SK-N-SH treated with all-trans-retinoic acid at 6 μM for 48 hours (cell line): ENCODE data around the gene CDKN2B.

Experiments
- ATAC-seq: fragments of 200-7000 bp; cut with Tn5 transposase; 3 replicates; pipeline ENCODE4 v1.9.1; 2020; ENCODE audit warnings: mild to moderate bottlenecking, moderate library complexity
- ARNTL ChIP-seq: fragments of 450-650 bp; formaldehyde crosslinking; IDR thresholded peaks from 2 replicates; pipeline ENCODE4 v1.5.0; 2020; ENCODE audit warnings: low read depth, mild to moderate bottlenecking, moderate library complexity, borderline replicate concordance
- BACH2 ChIP-seq: fragments of 250-450 bp; sonication (Bioruptor Pico); IDR thresholded peaks from 2 replicates; pipeline ENCODE4 v1.9.0; 2021; ENCODE audit warnings: mild to moderate bottlenecking, borderline replicate concordance
- CREB5 ChIP-seq: fragments of 250-450 bp; sonication (Bioruptor Pico); IDR thresholded peaks from 2 replicates; pipeline ENCODE4 v1.5.1; 2020; ENCODE audit warnings: low read depth, mild to moderate bottlenecking, moderate library complexity
- CSDC2 ChIP-seq: fragments of 250-450 bp; sonication (Bioruptor Pico); IDR thresholded peaks from 2 replicates; pipeline ENCODE4 v1.5.0; 2020; ENCODE audit warnings: mild to moderate bottlenecking, moderate library complexity
- CSRNP3 ChIP-seq: fragments of 250-450 bp; sonication (Bioruptor Pico); IDR thresholded peaks from 2 replicates; pipeline ENCODE4 v1.5.1; 2021; ENCODE audit warnings: mild to moderate bottlenecking, moderate library complexity
- ESRRG ChIP-seq: fragments of 250-450 bp; sonication (Bioruptor Pico); IDR thresholded peaks from 2 replicates; pipeline ENCODE4 v1.6.1; 2021; ENCODE audit warnings: mild to moderate bottlenecking
- GLIS3 ChIP-seq: fragments of 250-450 bp; sonication (Bioruptor Pico); IDR thresholded peaks from 2 replicates; pipeline ENCODE4 v1.5.0; 2020; ENCODE audit warnings: mild to moderate bottlenecking, moderate library complexity
- ISL1 ChIP-seq: fragments of 250-450 bp; sonication (Bioruptor Pico); IDR thresholded peaks from 2 replicates; pipeline ENCODE4 v2.1.2; 2022; ENCODE audit warnings: mild to moderate bottlenecking, moderate library complexity
- OSR1 ChIP-seq: fragments of 250-450 bp; sonication (Bioruptor Pico); IDR thresholded peaks from 2 replicates; pipeline ENCODE4 v1.8.0; 2022; ENCODE audit warnings: moderate library complexity, mild to moderate bottlenecking, inconsistent platforms
- PATZ1 ChIP-seq: fragments of 250-450 bp; sonication (Bioruptor Pico); IDR thresholded peaks from 2 replicates; pipeline ENCODE4 v1.8.0; 2020; ENCODE audit warnings: mild to moderate bottlenecking, moderate library complexity, borderline replicate concordance
- POU6F1 ChIP-seq: fragments of 250-450 bp; sonication (Bioruptor Pico); IDR thresholded peaks from 2 replicates; pipeline ENCODE4 v1.8.0; 2021; ENCODE audit warnings: low read depth, mild to moderate bottlenecking, moderate library complexity, borderline replicate concordance
- PPARA ChIP-seq: fragments of 250-450 bp; sonication (Bioruptor Pico); IDR thresholded peaks from 2 replicates; pipeline ENCODE4 v1.5.0; 2020; ENCODE audit warnings: mild to moderate bottlenecking, borderline replicate concordance
- RARB ChIP-seq: fragments of 250-450 bp; sonication (Bioruptor Pico); IDR thresholded peaks from 2 replicates; pipeline ENCODE4 v1.8.0; 2021; ENCODE audit warnings: mild to moderate bottlenecking, moderate library complexity
- SNAI2 ChIP-seq: fragments of 250-450 bp; sonication (Bioruptor Pico); IDR thresholded peaks from 2 replicates; pipeline ENCODE4 v1.5.0; 2020; ENCODE audit warnings: mild to moderate bottlenecking, moderate library complexity
- TOX ChIP-seq: fragments of 250-450 bp; sonication (Bioruptor Pico); IDR thresholded peaks from 2 replicates; pipeline ENCODE4 v1.8.0; 2021; ENCODE audit warnings: mild to moderate bottlenecking, moderate library complexity, borderline replicate concordance
- ZC3H10 ChIP-seq: fragments of 250-450 bp; sonication (Bioruptor Pico); IDR thresholded peaks from 2 replicates; pipeline ENCODE4 v1.5.1; 2021; ENCODE audit warnings: mild to moderate bottlenecking, moderate library complexity
- ZNF565 ChIP-seq: fragments of 450-650 bp; formaldehyde crosslinking; conservative IDR thresholded peaks from 2 replicates; pipeline ENCODE4 v1.5.0; 2020; ENCODE audit warnings: low read depth, mild to moderate bottlenecking, moderate library complexity
- ZNF70 ChIP-seq: fragments of 450-650 bp; formaldehyde crosslinking; IDR thresholded peaks from 2 replicates; pipeline ENCODE4 v1.5.0; 2020; ENCODE audit warnings: mild to moderate bottlenecking, moderate library complexity
- ZNF8 ChIP-seq: fragments of 450-650 bp; formaldehyde crosslinking; IDR thresholded peaks from 2 replicates; pipeline ENCODE4 v1.5.0; 2020; ENCODE audit warnings: mild to moderate bottlenecking, moderate library complexity

CDKN2B gene

GRCh38 chr9:22033012-22033630 lies 24.0 kb upstream of the CDKN2B start:
- ATAC-seq = no peak
- TF ChIP-seq PPARA (CRISPR knock-in tag) (no peak), CSDC2 (CRISPR knock-in tag) (no peak), ESRRG (CRISPR knock-in tag) (no peak), ZNF565 (CRISPR knock-in tag) (no peak), ZNF70 (no peak), GLIS3 (no peak), ZC3H10 (CRISPR knock-in tag) (no peak), SNAI2 (CRISPR knock-in tag) (no peak), PATZ1 (CRISPR knock-in tag) (no peak), CREB5 (CRISPR knock-in tag) (no peak), OSR1 (CRISPR knock-in tag) (no peak), ZNF8 (CRISPR knock-in tag) (no peak)
- TF ChIP-seq, all 23 proteins: peak for 0

GRCh38 chr9:22031655-22032411 lies 22.7 kb upstream of the CDKN2B start:
- TF ChIP-seq CREB5 (CRISPR knock-in tag) (no peak), BACH2 (CRISPR knock-in tag) (no peak)
- no peak for ATAC-seq

GRCh38 chr9:22030101-22030598 lies 21.0 kb upstream of the CDKN2B start:
- peak; percentile 30; the same call in 1 of the 3 replicates for ATAC-seq
- TF ChIP-seq POU6F1 (CRISPR knock-in tag) (no peak), TOX (CRISPR knock-in tag) (no peak), ESRRG (CRISPR knock-in tag) (no peak), BACH2 (CRISPR knock-in tag) (no peak), RARB (CRISPR knock-in tag) (no peak), ZC3H10 (CRISPR knock-in tag) (no peak), CSRNP3 (CRISPR knock-in tag) (no peak), ARNTL (CRISPR knock-in tag) (no peak), PATZ1 (CRISPR knock-in tag) (no peak), ISL1 (CRISPR knock-in tag) (no peak), ZNF565 (CRISPR knock-in tag) (no peak)
